ENCODE measurements around the gene ANXA2.

ANXA2 gene

DNA sequence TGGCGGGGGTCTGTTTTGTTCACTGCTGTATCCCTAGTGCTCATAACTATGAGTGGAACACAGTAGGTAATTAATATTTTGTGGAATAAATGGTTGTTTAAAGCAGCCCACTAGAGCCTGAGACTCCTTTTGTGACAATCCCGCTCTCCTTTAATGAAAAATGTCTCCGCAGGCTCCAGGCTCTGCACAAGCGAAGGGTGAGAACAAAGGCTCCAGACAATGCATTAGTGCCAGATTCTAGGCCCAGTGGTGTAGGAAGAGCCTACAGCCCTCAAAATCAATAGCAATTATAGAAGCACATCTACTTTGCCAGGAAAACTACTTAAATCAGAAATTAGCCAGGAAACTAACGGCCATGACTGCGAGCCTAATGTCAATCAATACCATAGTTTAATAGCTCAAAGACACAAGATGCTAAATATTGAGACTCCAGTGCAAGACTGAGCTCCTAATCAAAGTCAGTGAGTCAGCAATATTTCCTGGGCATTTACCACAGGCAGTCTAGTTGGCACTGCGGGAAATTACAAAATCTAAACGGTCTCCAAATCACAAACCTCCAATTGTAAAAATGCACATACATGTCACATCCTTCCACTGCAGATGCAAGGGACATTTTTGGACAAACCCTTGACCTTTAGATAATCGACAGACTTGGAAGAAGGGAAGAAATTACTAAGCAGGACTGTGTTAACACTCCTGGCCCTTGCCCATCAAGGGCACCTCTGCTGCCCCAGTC, 2.3 kb downstream of the ANXA2 start:
- Histone ChIP-seq H3K27ac (peak overlapping the region; percentile 96 to 99), H3K4me3 (peak overlapping the region; percentile 96 to 97), H3K4me1 (peaks cover 6 to 77% (median 65%) of the 10 kb centered on the region in 4 donors), H3K9me3 (no peaks in the 10 kb centered on the region), H3K36me3 (peaks cover 0 to 6% (median 0%) of the 10 kb centered on the region in 3 donors), H3K27me3 (no peaks in the 10 kb centered on the region)
- intact Hi-C loops (cut with DNase I; ENCODE audit: low total_unique reads), result loop anchor here (5.0 kb wide), 1 partner anchor 33 kb away; no protein-coding TSS in a partner anchor
- DNase-seq, result no peak
- TF ChIP-seq, protein P1, sequence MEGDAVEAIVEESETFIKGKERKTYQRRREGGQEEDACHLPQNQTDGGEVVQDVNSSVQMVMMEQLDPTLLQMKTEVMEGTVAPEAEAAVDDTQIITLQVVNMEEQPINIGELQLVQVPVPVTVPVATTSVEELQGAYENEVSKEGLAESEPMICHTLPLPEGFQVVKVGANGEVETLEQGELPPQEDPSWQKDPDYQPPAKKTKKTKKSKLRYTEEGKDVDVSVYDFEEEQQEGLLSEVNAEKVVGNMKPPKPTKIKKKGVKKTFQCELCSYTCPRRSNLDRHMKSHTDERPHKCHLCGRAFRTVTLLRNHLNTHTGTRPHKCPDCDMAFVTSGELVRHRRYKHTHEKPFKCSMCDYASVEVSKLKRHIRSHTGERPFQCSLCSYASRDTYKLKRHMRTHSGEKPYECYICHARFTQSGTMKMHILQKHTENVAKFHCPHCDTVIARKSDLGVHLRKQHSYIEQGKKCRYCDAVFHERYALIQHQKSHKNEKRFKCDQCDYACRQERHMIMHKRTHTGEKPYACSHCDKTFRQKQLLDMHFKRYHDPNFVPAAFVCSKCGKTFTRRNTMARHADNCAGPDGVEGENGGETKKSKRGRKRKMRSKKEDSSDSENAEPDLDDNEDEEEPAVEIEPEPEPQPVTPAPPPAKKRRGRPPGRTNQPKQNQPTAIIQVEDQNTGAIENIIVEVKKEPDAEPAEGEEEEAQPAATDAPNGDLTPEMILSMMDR (IDR thresholded peaks at IDR 0.05), result no peak

DNA sequence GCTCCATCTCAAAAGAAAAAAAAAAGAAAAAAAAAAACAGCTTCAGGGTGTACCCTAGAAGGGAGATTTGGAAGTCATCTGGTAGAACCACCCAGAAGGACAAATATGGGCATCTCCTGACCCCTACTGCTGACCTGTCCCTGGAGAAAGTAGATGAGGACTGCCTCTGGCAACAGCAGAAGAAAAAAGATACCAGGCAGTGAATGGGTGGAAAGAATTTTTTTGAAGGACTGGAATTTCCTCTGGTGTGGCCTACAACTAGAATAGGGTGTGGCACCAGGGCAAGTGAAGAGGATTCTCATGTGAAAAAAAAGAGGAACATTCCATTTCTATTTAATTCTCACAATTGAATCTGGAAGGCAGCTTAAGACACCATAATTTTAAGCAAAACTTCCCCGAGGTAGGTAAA, 3.1 kb downstream of the ANXA2 start:
- H3K4me1 ChIP-seq, result peaks cover 6 to 83% (median 72%) of the 10 kb centered on the region in 4 donors
- intact Hi-C loops (cut with DNase I; ENCODE audit: low total_unique reads), result loop anchor here (5.0 kb wide), 1 partner anchor 32 kb away; no protein-coding TSS in a partner anchor
- peaks cover 0 to 6% (median 0%) of the 10 kb centered on the region in 3 donors for H3K36me3 ChIP-seq
- H3K9me3 ChIP-seq, result no peaks in the 10 kb centered on the region
- no peak for DNase-seq
- peak overlapping the region; percentile 4 to 96 for H3K4me3 ChIP-seq
- peak overlapping the region; percentile 96 to 99 for H3K27ac ChIP-seq
- TF ChIP-seq, protein P1 (IDR thresholded peaks at IDR 0.05), result no peak
- no peaks in the 10 kb centered on the region for H3K27me3 ChIP-seq

DNA sequence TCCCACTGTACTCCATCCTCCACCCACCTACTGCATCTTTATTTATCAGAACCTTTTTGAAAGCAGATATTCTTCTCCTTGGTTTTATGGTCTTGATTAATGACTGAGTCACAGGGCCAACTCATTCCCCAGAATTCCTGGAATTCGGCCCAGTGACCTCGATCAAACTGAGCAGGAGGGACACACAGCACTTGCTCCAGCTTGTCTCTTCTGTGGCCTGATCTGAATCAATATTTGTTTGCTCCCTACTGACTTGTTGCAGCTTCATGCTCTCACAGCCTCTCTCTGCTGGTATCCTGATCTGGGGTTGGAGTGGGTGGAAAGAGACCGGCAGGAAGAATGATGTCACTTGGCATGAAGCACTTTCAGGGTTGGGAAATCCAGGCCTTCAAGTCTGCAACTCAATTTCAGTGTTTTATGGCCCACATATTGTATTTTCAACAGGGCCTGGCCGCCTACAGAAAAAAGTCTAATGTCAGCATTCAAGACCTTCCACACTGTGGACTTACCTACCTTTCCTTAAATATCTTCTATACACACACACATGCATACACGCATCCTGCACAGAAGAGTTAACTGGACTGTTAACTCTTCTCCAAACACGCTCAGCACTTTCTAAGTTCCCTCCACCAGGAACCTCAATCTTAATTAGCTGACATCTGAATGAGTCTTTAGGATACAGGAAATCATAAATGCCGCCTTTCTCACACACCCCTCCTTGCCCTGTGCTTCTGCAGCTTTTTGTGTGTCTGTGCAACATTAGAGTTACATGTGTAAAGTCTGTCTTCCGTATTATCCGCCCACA, 4.6 kb downstream of the ANXA2 start:
- intact Hi-C loops (cut with DNase I; ENCODE audit: low total_unique reads), result no loop called here

DNA sequence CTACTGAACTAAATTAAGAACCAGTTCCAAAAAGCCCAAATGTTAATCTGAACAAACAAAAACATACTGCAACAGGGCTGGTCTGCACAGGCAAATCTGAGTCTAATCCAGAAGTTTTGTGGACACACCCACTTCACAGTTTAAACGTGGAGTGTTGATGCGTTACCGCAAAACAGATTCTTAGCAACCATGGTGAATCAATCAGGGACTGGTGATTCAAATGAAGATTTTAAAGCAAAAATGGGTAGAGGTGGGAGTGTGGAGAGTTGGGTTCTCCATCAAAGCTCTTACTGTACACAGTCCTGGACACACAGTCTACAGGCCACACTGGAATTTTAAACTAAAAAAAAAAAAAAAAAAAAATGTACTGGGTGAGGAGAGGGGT, 5.2 kb downstream of the ANXA2 start:
- Histone ChIP-seq H3K4me3 (peak overlapping the region in 1 of 2 donors; percentile 24), H3K27me3 (no peaks in the 10 kb centered on the region), H3K9me3 (no peaks in the 10 kb centered on the region), H3K4me1 (peaks cover 6 to 93% (median 83%) of the 10 kb centered on the region in 4 donors), H3K36me3 (peaks cover 0 to 6% (median 0%) of the 10 kb centered on the region in 3 donors), H3K27ac (peak overlapping the region; percentile 96 to 99)
- no peak for DNase-seq
- intact Hi-C loops (cut with DNase I; ENCODE audit: low total_unique reads), result no loop called here
- TF ChIP-seq, protein P1 (IDR thresholded peaks at IDR 0.05), result no peak

More for the DNA sequence above, 4.6 kb downstream of the ANXA2 start:
- H3K27ac ChIP-seq, result peak overlapping the region; percentile 96 to 99
- H3K27me3 ChIP-seq, result no peaks in the 10 kb centered on the region
- H3K4me3 ChIP-seq, result peak overlapping the region in 1 of 2 donors; percentile 24
- H3K4me1 ChIP-seq, result peaks cover 6 to 88% (median 81%) of the 10 kb centered on the region in 4 donors
- DNase-seq, result peak; percentile 84 to 87
- H3K36me3 ChIP-seq, result peaks cover 0 to 6% (median 0%) of the 10 kb centered on the region in 3 donors
- TF ChIP-seq, protein P1 (IDR thresholded peaks at IDR 0.05), result no peak
- no peaks in the 10 kb centered on the region for H3K9me3 ChIP-seq

DNA sequence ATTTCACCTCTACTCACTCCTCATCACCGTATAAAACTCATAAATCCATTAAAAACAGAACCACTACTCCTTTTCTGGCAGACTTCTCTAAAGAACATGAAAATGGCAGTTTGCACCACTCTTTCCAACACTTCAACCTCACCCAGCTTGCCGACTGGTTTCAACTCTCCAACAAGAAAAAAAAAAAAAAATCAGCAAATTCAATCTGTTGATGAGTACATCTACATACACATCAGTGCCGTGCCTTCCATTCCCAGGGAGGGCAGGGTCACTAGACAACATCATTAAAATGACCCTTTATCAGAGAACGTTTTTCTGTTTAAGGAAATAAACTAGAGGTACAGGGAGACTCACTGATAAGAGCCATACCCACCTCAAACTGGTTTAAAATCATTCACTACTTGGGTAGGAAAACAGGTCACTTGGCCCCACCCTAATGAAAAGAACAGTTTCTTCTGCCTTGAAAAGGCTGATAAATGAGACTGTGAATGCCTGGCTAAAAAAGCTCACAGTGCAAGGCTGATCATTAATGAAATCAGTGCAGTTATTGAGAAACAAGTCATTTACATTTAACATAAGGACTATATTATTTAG, 6.0 kb downstream of the ANXA2 start:
- Histone ChIP-seq H3K4me1 (peaks cover 6 to 100% (median 83%) of the 10 kb centered on the region in 4 donors), H3K27ac (peak overlapping the region; percentile 96 to 99), H3K36me3 (peaks cover 0 to 6% (median 0%) of the 10 kb centered on the region in 3 donors), H3K4me3 (no peak overlapping the region), H3K9me3 (no peaks in the 10 kb centered on the region), H3K27me3 (no peaks in the 10 kb centered on the region)
- DNase-seq, result no peak
- intact Hi-C loops (cut with DNase I; ENCODE audit: low total_unique reads), result no loop called here
- TF ChIP-seq, protein P1 (IDR thresholded peaks at IDR 0.05), result no peak
